Measurements from ENCODE around the gene CABP4.
"Not testable (repeated sequence)": the region's sequence is repeated elsewhere in the genome, so short reads cannot be mapped to it uniquely, and the experiment has no call there.

The CABP4 gene

DNA sequence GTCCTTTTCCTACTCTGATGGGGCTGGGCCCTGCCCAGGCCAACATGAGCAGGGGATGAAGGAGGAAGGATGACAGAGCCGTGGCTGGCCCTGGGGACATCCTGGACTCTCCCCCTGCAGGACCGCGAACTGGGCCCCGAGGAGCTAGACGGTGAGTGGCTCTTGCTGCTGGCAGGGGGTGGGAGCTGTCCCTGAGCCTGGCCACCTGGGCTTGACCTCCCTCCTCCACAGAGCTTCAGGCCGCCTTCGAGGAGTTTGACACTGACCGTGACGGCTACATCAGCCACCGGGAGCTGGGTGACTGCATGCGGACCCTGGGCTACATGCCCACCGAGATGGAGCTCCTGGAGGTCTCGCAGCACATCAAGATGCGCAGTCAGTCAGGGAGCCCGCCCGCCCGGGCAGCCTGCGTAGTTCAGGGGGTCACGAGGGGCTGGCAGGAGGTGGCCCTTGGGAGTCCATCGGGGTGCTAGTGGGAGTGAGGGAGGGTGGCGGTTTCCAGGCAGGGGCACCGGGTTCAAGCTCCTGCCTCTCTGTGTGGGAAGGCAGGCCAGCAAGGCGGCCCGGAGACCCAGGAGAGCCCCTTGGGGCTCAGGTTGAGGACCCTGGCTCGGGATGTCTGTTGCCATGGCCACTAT is 1.0 kb downstream of the CABP4 start:
- no peak for DNase-seq

DNA sequence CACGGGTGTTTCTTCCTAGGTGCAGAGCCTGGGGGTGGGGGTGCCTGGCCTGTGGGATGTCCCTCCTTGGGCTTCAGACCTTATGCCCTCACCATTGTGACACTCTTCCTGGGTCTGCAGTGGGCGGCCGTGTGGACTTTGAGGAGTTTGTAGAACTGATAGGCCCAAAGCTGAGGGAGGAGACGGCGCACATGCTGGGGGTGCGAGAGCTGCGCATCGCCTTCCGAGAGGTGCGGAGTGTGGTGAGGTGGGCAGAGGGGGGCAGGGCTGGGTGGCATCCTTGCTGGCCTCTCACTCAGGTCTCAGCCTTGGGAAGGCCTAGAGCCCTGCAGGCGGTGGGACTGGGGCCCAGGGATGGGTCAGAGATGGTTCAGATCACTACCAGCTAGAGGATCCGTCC is 2.3 kb downstream of the CABP4 start:
- DNase-seq = no peak

DNA sequence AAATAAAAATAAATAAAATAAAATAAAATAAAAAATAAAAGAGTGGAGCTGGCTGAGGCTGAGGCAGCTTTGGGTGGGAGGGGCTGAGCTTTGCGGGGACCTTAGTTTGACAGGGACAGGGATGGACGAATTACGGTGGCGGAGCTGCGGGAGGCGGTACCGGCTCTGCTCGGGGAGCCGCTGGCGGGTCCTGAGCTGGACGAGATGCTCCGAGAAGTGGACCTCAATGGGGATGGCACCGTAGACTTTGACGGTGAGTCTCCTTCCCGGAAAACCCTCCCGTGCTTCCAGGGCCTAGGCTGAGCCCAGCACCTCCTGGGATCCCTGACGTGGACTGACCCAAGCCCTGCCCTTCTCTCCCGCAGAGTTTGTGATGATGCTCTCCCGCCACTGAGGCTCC is 3.1 kb downstream of the CABP4 start:
- no peak for DNase-seq

DNA sequence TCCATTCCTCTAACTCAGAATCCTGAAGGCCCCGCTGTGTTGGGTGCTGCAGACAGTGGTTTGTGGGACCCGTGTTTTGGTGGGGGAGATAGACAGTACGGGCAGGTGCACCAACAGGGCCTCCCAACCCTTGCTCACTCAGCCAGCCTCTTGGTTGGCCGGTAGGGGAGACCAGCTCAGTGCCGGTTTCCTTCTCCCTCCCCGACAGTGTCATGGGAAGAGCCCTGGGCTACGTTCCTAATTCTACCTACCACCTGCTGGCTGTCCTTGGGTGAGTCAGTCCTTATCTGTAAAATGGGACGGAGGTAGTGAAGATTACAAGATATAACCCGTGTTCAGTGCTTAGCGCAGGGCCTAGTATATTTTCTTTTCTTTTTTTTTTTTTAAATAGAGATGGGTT is 8.0 kb downstream of the CABP4 start:
- DNase-seq = no peak

GRCh38 chr11:67463680-67464410 is 8.7 kb downstream of the CABP4 start:
- DNase-seq = no peak

DNA sequence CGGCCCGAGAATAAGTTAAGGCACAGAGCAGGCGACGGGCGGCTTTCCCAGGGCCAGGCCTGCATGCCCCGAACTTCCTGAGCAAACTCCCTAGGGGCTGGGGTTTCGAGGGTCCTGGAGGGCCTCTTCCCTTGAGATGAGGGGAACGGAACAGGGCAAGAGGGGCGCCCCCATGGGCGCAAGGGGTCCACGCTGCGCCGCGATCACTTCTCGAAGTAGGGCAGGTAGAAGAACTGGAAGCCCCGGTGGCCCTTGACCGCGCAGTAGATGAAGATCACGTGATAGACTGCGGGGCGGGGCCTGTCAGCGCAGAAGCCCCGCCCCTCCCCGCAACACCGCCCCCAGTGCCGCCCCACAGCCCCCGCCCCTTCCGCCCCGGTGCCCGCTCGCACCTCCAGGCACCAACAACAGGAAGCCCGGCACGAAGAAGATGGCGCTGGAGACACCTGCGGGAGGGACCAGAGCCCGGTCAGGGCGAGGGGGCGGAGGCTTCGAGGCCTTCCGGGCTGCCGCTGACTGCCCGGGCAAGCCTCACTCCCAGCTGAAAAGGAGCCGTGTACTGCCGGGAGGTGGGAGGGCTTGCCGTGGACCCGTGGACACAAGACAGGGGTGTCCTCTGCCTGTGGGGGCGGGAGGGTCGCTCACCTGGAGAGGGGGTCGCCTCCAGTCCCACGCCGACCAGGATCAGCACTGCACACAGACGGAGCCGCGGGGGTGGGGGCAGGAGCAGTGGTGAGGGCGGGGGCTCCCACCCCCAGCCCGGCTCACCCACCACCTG is 9.4 kb downstream of the CABP4 start:
- no peak for DNase-seq

- DNase-seq = no peak
Observed at GRCh38 chr11:67465189-67465510, 10.0 kb downstream of the CABP4 start.

GRCh38 chr11:67465530-67465929 is 10.4 kb downstream of the CABP4 start:
- not testable (repeated sequence) for DNase-seq

DNA sequence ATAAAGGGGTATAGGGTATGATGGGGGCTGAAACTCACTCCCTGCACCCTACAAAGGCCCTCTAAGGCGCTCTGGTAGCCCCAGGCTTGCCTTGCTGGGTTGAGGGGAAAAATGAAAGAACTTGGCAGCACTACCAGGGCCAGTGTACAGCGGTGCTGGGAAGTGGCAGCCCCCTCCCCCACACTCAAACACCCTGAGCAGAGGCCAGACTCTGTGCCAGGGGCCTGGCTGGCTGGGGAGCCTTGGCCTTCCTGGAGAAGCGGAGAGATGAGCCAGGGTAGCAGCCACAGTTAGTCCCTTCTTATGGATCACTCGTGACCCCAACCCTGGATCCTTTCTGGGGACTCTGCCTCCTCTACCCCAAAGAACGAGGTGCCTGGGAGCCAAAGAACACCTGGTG is 11.2 kb downstream of the CABP4 start:
- no peak for DNase-seq

GRCh38 chr11:67466962-67467771 is 12.0 kb downstream of the CABP4 start:
- DNase-seq = no peak

- DNase-seq = no peak
Observed at GRCh38 chr11:67468056-67468455, 12.9 kb downstream of the CABP4 start.

GRCh38 chr11:67468456-67468758 is 13.3 kb downstream of the CABP4 start:
- no peak for DNase-seq

DNA sequence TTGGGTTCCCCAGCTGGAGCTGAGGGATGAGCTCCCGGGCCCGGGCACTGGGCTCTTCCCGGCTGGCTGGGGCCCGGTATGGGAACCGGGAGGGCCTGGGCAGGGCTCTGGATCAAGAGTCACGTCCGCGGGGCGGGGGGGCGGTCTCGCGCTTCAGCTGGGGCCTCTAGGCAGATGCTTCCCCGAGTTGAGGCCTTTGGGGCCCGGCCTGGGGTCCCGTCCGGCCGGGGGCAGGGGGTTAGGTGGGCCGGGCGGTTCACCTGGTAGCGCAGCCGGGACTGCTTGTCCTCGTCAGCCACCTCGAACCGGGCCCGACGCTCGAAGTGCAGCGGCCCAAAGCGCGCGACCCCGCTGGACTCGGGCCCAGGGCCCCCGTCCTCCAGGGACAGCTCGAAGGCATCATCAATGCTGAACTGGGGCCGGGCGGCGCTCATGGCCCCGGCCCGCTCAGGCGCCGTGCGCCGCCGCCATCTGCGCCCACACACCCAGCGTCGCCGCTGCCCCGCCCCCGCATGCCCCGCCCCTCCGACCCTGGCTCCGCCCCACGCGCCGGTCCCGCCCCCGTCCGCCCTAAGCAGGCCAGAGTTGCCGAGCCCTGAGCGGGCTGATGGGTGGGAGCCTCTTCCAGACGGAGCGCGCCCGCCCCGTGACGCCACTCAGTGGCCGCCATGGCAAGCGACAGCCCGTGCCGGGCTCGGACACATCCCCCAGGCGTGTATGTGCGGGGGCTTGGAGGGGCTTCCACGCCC is 13.8 kb downstream of the CABP4 start, which contains the start of gene TMEM134:
Gene TMEM134, minus strand, starts transcription at position 493 of the 749 bp plus-strand sequence. Its CDS starts 59 bp downstream, at position 434.
- DNase-seq = peak; percentile 70

DNA sequence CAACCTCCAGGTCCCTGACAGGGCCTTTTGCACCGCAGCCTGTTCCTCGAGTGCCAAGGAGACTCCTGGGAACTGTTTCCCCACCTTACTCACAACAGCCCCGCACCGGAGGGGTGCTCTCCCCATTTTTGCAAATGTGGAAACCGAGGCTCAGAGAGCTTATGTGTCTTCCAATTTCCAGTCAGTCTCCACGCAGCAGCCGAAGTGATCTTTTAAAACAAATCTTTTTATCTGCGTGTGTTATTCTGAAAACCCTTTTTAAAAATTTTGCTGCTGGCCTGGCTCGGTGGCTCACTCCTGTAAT is 14.3 kb downstream of the CABP4 start:
- no peak for DNase-seq

- DNase-seq = no peak
Observed at GRCh38 chr11:67470337-67471002, 15.3 kb downstream of the CABP4 start.

GRCh38 chr11:67472882-67473281 is 17.7 kb downstream of the CABP4 start:
- no peak for DNase-seq

DNA sequence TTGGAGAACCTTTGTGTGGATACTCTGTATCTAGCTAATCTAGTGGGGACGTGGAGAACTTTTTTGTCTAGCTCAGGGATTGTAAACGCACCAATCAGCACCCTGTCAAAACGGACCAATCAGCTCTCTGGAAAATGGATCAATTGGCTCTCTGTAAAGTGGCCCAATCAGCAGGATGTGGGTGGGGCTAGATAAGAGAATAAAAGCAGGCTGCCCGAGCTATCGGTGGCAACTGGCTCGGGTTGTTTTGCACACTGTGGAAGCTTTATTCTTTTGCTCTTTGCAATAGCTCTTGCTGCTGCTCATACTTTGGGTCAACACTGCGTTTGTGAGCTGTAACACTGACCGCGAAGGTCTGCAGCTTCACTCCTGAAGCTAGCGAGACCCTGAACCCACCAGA is 21.5 kb downstream of the CABP4 start:
- not testable (repeated sequence) for DNase-seq

DNA sequence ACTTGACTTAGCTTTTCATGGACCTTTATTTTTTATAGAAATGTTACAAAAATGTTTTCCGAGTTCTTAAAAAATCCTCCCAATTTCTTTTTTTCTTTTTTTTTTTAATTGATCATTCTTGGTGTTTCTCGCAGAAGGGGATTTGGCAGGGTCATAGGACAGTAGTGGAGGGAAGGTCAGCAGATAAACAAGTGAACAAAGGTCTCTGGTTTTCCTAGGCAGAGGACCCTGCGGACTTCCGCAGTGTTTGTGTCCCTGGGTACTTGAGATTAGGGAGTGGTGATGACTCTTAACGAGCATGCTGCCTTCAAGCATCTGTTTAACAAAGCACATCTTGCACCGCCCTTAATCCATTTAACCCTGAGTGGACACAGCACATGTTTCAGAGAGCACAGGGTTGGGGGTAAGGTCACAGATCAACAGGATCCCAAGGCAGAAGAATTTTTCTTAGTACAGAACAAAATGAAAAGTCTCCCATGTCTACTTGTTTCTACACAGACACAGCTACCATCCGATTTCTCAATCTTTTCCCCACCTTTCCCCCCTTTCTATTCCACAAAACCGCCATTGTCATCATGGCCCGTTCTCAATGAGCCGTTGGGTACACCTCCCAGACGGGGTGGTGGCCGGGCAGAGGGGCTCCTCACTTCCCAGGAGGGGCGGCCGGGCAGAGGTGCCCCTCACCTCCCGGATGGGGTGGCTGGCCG is 22.3 kb downstream of the CABP4 start:
- not testable (repeated sequence) for DNase-seq

DNA sequence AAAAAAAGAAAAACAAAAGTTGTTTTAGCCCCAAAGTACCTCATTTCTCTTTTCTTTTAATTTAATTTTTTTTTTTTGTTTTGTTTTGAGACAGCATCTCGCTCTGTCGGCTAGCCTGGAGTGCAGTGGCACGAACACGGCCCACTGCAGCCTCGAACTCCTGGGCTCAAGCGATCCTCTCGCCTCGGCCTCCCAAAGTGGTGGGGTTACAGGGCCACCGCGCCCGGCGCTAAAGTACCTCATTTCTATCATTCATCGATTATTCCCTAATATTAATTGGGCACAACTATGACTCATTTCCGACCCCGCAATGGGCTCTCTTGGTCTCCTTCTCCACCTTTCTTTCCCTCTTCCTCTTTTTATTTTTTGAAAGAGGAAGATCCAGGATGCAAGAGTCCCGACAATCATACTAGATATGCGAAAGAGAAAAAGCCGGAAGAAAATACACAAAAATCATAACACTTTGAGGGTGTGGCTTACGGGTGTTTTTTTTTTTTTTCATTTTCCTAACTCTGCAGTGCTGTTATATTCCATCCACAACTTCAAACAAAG is 27.2 kb downstream of the CABP4 start:
- DNase-seq = no peak

GRCh38 chr11:67482827-67483798 is 28.0 kb downstream of the CABP4 start, which contains the start of gene AIP:
TSS of gene AIP (plus strand) at chr11:67483026. CDS start at chr11:67483159, 133 bp downstream.
- DNase-seq = peak; percentile 94
